SK-N-SH treated with all-trans-retinoic acid at 6 μM for 48 hours (cell line): ENCODE measurements around the gene HELZ2.

ENCODE experiments used
- ATAC-seq: fragments of 200-7000 bp; cut with Tn5 transposase; 3 replicates; pipeline ENCODE4 v1.9.1; 2020; ENCODE audit warnings: mild to moderate bottlenecking, moderate library complexity
- ARNTL ChIP-seq: fragments of 450-650 bp; formaldehyde crosslinking; IDR thresholded peaks from 2 replicates; pipeline ENCODE4 v1.5.0; 2020; ENCODE audit warnings: low read depth, mild to moderate bottlenecking, moderate library complexity, borderline replicate concordance
- BACH2 ChIP-seq: fragments of 250-450 bp; sonication (Bioruptor Pico); IDR thresholded peaks from 2 replicates; pipeline ENCODE4 v1.9.0; 2021; ENCODE audit warnings: mild to moderate bottlenecking, borderline replicate concordance
- CREB5 ChIP-seq: fragments of 250-450 bp; sonication (Bioruptor Pico); IDR thresholded peaks from 2 replicates; pipeline ENCODE4 v1.5.1; 2020; ENCODE audit warnings: low read depth, mild to moderate bottlenecking, moderate library complexity
- CSDC2 ChIP-seq: fragments of 250-450 bp; sonication (Bioruptor Pico); IDR thresholded peaks from 2 replicates; pipeline ENCODE4 v1.5.0; 2020; ENCODE audit warnings: mild to moderate bottlenecking, moderate library complexity
- CSRNP3 ChIP-seq: fragments of 250-450 bp; sonication (Bioruptor Pico); IDR thresholded peaks from 2 replicates; pipeline ENCODE4 v1.5.1; 2021; ENCODE audit warnings: mild to moderate bottlenecking, moderate library complexity
- ESRRG ChIP-seq: fragments of 250-450 bp; sonication (Bioruptor Pico); IDR thresholded peaks from 2 replicates; pipeline ENCODE4 v1.6.1; 2021; ENCODE audit warnings: mild to moderate bottlenecking
- GLIS3 ChIP-seq: fragments of 250-450 bp; sonication (Bioruptor Pico); IDR thresholded peaks from 2 replicates; pipeline ENCODE4 v1.5.0; 2020; ENCODE audit warnings: mild to moderate bottlenecking, moderate library complexity
- ISL1 ChIP-seq: fragments of 250-450 bp; sonication (Bioruptor Pico); IDR thresholded peaks from 2 replicates; pipeline ENCODE4 v2.1.2; 2022; ENCODE audit warnings: mild to moderate bottlenecking, moderate library complexity
- OSR1 ChIP-seq: fragments of 250-450 bp; sonication (Bioruptor Pico); IDR thresholded peaks from 2 replicates; pipeline ENCODE4 v1.8.0; 2022; ENCODE audit warnings: moderate library complexity, mild to moderate bottlenecking, inconsistent platforms
- PPARA ChIP-seq: fragments of 250-450 bp; sonication (Bioruptor Pico); IDR thresholded peaks from 2 replicates; pipeline ENCODE4 v1.5.0; 2020; ENCODE audit warnings: mild to moderate bottlenecking, borderline replicate concordance
- RARB ChIP-seq: fragments of 250-450 bp; sonication (Bioruptor Pico); IDR thresholded peaks from 2 replicates; pipeline ENCODE4 v1.8.0; 2021; ENCODE audit warnings: mild to moderate bottlenecking, moderate library complexity
- SNAI2 ChIP-seq: fragments of 250-450 bp; sonication (Bioruptor Pico); IDR thresholded peaks from 2 replicates; pipeline ENCODE4 v1.5.0; 2020; ENCODE audit warnings: mild to moderate bottlenecking, moderate library complexity
- TCF4 ChIP-seq: fragments of 250-450 bp; sonication (Bioruptor Pico); IDR thresholded peaks from 2 replicates; pipeline ENCODE4 v1.8.0; 2021; ENCODE audit warnings: mild to moderate bottlenecking, moderate library complexity, borderline replicate concordance
- TOX ChIP-seq: fragments of 250-450 bp; sonication (Bioruptor Pico); IDR thresholded peaks from 2 replicates; pipeline ENCODE4 v1.8.0; 2021; ENCODE audit warnings: mild to moderate bottlenecking, moderate library complexity, borderline replicate concordance
- TSHZ2 ChIP-seq: fragments of 250-450 bp; sonication (Bioruptor Pico); IDR thresholded peaks from 2 replicates; pipeline ENCODE4 v1.5.0; 2020; ENCODE audit warnings: mild to moderate bottlenecking, moderate library complexity
- ZC3H10 ChIP-seq: fragments of 250-450 bp; sonication (Bioruptor Pico); IDR thresholded peaks from 2 replicates; pipeline ENCODE4 v1.5.1; 2021; ENCODE audit warnings: mild to moderate bottlenecking, moderate library complexity
- ZFP3 ChIP-seq: fragments of 250-450 bp; sonication (Bioruptor Pico); IDR thresholded peaks from 2 replicates; pipeline ENCODE4 v1.5.0; 2020; ENCODE audit warnings: mild to moderate bottlenecking, moderate library complexity
- ZFP30 ChIP-seq: fragments of 450-650 bp; formaldehyde crosslinking; IDR thresholded peaks from 2 replicates; pipeline ENCODE4 v1.5.0; 2022; ENCODE audit warnings: mild to moderate bottlenecking, moderate library complexity
- ZNF565 ChIP-seq: fragments of 450-650 bp; formaldehyde crosslinking; conservative IDR thresholded peaks from 2 replicates; pipeline ENCODE4 v1.5.0; 2020; ENCODE audit warnings: low read depth, mild to moderate bottlenecking, moderate library complexity
- ZNF70 ChIP-seq: fragments of 450-650 bp; formaldehyde crosslinking; IDR thresholded peaks from 2 replicates; pipeline ENCODE4 v1.5.0; 2020; ENCODE audit warnings: mild to moderate bottlenecking, moderate library complexity
- ZNF8 ChIP-seq: fragments of 450-650 bp; formaldehyde crosslinking; IDR thresholded peaks from 2 replicates; pipeline ENCODE4 v1.5.0; 2020; ENCODE audit warnings: mild to moderate bottlenecking, moderate library complexity
- TF ChIP-seq, protein P1 (sequence below): fragments of 250-450 bp; sonication (Bioruptor Pico); IDR thresholded peaks from 2 replicates; pipeline ENCODE4 v1.8.0; 2020; ENCODE audit warnings: mild to moderate bottlenecking, moderate library complexity, borderline replicate concordance

Gene HELZ2

GRCh38 chr20:63578224-63579016, 4.4 kb upstream of the HELZ2 start:
- TF ChIP-seq CREB5, result no peak
- no peak for TF ChIP-seq BACH2
- TF ChIP-seq CSRNP3 (CRISPR knock-in tag), result no peak
- TF ChIP-seq TCF4 (CRISPR knock-in tag), result no peak
- no peak for TF ChIP-seq ARNTL
- no peak for TF ChIP-seq TSHZ2 (CRISPR knock-in tag)
- no peak for TF ChIP-seq PPARA (CRISPR knock-in tag)
- TF ChIP-seq CSDC2 (CRISPR knock-in tag), result no peak
- TF ChIP-seq, protein P1, sequence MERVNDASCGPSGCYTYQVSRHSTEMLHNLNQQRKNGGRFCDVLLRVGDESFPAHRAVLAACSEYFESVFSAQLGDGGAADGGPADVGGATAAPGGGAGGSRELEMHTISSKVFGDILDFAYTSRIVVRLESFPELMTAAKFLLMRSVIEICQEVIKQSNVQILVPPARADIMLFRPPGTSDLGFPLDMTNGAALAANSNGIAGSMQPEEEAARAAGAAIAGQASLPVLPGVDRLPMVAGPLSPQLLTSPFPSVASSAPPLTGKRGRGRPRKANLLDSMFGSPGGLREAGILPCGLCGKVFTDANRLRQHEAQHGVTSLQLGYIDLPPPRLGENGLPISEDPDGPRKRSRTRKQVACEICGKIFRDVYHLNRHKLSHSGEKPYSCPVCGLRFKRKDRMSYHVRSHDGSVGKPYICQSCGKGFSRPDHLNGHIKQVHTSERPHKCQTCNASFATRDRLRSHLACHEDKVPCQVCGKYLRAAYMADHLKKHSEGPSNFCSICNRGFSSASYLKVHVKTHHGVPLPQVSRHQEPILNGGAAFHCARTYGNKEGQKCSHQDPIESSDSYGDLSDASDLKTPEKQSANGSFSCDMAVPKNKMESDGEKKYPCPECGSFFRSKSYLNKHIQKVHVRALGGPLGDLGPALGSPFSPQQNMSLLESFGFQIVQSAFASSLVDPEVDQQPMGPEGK, result no peak
- ATAC-seq, result no peak

DNA sequence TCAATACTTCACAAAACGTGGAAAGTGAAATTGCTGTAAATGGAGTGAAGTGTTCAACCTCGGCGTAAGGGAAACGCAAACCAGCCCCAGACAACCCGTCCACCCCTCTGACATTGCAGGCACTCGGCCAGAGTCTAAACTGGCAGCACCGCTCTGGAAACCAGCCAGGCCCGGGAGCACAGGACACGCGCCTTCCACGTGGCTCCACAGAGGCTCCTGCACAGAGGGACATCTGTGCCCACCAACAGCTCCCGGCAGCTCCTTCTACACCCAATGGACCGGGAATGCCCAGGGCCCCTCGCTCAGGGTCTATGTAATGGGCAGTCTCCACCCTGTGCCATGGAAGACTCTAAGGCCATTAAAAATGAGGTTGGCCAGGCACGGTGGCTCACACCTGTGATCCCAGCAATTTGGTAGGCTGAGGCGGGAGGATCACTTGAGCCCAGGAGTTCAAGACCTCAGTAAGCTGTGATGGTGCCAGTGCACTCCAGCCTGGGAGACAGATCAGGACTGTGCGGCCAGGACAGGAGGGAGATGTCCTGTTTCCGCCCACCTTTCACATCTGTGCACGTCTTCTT, 3.4 kb upstream of the HELZ2 start:
- no peak for TF ChIP-seq ISL1 (CRISPR knock-in tag)
- TF ChIP-seq SNAI2 (CRISPR knock-in tag), result no peak
- no peak for TF ChIP-seq ZFP3 (CRISPR knock-in tag)
- no peak for TF ChIP-seq OSR1 (CRISPR knock-in tag)
- TF ChIP-seq TSHZ2 (CRISPR knock-in tag), result no peak
- TF ChIP-seq ESRRG, result no peak
- no peak for TF ChIP-seq RARB (CRISPR knock-in tag)
- no peak for TF ChIP-seq ZNF70 (CRISPR knock-in tag)
- no peak for TF ChIP-seq ZNF565
- TF ChIP-seq CREB5, result no peak
- no peak for TF ChIP-seq TOX
- TF ChIP-seq GLIS3, result no peak
- TF ChIP-seq CSDC2 (CRISPR knock-in tag), result no peak
- TF ChIP-seq CSRNP3 (CRISPR knock-in tag), result no peak
- TF ChIP-seq ZNF8 (CRISPR knock-in tag), result no peak
- TF ChIP-seq, protein P1, result no peak
- TF ChIP-seq ARNTL, result no peak
- no peak for TF ChIP-seq ZC3H10
- no peak for TF ChIP-seq ZFP30 (CRISPR knock-in tag)
- no peak for TF ChIP-seq PPARA (CRISPR knock-in tag)
- no peak for ATAC-seq
